KG1 (cell line): ENCODE results near the gene EHF.

ENCODE experiments used
- DNase-seq: peaks from one replicate; lab custom pipeline; 2025; lab: John Stamatoyannopoulos, UW

Gene EHF

DNA sequence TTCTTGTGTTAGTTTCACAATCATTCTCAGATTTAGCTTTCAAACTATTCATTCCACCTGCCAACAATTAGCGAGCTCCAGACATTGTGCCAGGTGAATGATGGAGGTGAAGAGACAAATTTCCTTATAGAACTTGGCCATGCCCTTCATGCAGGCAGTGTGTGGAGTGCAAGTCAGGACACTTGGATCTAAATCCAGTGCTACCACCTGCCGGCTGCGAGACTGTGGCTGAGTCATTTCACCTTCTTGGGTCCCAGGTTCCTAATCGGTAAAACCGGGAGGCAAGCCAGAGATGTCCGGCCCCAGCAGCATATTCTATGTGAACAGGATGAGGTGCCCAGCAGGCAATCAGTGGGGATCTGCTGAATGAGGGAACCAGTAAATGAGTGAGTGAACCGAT is 18.6 kb upstream of the EHF start:
- DNase-seq, result no peak

DNA sequence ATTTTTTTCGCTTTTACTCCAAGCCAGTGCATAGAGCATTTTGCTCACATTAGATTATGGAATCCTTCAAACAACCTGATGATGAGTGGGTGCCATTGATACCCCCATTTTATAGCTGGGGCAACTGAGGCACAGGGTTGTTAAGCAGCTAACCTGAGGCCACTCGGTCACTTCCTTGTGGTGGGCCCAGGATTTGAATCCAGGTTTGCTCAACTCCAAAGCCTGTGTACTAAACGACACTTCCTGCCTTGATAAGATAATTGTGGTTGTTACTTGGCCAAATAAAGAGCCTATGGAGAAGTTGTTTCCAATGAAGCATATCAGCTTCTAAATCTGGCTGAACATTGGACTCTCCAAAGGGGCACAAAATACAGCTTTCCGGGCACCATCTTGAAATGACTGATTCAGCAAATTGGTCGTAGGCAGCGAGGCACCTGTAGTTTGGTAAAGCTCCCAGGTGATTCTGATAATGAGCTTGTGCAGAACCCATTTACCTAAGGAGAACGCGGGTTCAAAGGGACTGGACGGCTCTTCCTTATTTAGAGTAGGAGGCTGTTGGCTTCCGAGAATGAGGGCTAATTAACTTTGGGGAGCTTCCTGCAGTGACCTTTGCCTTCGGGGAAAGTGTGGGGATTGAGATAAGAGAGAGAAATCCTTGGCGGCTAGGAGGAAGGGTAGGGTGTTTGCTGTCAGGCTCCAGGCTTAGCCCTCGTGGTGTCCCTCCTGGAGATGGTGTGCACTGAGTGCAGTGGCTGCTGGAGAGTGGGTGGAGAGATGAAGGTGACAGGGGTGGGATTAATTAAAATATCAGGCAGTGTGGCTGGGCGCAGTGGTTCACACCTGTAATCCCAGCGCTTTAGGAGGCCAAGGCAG is 17.5 kb upstream of the EHF start:
- no peak for DNase-seq

DNA sequence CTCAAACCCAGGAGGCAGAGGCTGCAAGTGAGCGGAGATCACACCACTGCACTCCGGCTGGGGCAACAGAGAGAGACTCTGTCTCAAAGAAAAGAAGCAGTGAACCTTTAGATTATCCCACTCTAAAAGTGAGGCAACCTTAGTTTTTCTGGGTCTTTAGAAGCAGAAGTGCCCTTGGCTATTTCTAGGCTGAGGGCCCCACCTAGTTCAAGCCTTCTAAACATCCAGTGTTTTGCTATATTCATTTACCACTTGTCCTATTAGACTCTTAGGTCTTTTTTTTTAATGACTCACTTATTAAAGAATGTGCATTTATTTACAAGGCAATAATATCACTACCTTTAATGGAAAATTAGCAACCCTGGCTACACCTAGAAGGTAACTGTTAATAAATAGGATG is 16.7 kb upstream of the EHF start:
- no peak for DNase-seq

DNA sequence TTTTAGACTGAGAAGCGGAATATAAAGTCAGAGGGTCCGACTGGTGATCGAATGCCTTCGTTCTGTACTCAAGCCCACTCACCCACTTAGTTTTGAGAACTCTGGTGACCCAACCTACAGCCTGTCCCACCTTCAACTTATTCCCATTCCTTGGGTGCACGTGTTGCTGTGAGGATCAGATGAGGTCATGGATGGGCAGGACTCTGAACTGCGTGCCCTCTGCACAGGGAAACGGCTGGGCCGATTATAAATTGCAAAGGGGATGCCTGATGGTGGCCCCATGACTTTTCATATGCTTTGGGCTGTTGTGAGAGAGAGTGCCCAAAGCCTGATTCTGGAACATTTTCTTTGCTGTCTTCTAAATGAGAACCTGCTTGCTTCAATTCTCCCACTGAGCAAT is 16.0 kb upstream of the EHF start:
- DNase-seq, result no peak

DNA sequence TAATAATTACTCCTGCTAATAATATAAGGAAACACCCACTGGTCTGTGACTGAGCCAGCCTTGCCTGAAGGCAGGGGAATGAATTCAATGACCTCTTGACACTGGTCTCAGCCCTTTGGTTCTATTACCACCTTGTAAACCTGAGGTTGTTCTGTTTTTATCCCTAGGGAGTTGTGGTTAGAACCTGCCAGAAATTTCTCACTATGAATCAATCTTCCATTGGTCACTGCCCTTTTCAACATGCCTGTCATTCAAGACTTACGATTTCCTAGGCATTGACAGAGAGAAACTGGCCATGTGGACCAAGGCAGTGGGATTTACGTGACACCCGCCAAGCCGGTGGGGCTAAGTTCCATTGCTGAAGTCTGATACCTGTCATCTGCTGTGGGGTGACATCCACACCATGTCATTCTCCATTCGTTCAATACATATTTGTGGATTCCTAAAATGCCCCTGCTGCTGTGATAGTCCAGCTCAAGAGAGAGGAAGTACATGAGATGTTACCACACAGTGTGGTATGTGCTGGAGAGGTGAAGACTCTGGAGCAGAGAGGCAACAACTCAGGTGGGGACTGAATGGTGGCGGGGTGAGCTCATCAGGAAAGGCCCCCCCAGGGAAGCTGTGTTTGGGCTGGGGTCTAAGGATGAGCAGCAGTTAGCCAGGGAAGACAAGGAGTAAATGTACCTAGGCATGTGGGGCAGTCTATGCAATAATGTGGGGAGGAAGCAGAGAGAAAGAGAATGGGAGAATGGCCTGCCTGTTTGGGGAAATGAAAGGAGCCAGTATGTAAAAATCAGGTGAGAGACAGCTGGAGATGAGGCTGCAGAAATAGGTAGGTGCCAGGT is 15.2 kb upstream of the EHF start:
- DNase-seq, result no peak

DNA sequence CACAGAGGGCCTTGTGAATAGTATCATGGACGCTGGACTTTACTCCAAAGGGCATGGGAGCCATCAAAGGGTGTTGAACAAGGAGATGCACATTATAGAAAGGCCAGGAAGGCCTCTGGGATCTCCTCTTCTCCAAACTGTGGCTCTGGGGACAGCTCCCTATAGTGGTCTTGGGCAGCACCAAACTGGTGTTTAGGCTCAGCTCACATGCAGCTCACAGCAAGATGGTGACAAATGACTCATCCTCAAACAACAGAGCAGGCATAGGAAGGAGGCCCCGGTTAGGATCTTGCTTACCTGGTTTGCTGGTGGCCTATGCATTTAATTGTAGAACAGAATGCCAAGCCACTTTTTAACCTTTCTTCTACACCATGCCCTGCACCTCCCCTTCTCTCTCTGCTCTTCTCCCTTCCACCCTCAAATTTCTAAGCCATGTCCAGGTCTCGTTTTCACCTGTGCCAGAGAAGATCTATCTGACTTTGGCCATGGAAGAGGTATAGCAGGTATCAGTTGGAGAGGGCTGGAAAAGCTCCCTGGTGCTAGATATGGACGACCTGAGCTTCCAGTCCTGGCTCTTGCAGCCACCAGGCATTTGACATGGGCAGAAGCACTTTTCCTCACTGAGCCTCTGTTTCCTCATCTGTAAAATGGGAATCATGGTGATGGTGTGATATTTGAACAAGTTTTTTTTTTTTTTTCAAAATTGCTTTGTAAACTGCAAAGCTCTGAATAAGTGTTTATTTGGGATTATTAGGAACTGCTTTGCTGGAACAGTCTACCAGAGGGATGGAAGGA is 14.4 kb upstream of the EHF start:
- DNase-seq, result no peak

DNA sequence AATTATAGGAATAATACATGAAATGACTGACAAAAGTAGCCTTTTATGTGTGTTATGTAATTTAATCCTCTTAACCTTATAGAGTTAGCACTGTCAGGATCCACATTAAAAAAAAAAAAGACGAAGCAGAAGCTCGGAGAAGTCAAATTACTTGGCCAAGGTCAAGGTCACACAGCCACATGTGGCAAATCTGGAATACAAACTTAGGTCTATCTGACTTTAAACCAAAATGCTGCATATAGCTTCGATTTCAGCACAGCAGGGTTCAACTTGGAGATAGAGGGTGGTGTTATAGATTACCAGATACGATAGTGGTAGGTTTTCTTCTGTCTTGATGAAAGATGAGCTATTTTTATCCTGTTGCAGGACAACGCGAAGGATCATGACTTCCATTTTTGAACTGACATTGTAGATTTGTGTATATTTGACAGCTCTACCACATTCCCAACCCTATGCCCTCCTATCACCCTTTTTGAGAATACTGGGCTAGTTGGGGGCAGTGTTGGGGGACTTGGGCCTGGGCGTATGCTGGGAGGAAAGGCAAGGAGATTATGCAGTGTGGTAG is 11.6 kb upstream of the EHF start:
- no peak for DNase-seq

DNA sequence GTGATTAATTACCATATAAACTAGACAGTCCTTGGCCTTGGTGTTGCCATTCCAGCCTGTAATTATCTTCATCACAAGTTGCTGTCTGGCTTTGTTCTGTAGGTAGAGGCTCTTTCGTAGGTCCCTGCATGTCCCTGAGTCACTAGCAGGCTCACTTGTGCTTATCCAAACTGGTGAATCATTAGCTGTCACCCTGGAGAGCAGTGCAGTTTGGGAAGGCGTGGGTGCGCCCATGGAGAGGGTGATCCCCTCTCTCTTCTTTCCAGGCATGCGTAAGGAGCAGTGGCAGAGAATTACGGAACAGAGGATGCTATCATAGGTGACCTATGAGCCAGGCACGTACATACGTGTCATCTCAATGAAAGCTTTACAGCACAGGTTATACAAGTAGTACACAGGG is 11.0 kb upstream of the EHF start:
- no peak for DNase-seq

DNA sequence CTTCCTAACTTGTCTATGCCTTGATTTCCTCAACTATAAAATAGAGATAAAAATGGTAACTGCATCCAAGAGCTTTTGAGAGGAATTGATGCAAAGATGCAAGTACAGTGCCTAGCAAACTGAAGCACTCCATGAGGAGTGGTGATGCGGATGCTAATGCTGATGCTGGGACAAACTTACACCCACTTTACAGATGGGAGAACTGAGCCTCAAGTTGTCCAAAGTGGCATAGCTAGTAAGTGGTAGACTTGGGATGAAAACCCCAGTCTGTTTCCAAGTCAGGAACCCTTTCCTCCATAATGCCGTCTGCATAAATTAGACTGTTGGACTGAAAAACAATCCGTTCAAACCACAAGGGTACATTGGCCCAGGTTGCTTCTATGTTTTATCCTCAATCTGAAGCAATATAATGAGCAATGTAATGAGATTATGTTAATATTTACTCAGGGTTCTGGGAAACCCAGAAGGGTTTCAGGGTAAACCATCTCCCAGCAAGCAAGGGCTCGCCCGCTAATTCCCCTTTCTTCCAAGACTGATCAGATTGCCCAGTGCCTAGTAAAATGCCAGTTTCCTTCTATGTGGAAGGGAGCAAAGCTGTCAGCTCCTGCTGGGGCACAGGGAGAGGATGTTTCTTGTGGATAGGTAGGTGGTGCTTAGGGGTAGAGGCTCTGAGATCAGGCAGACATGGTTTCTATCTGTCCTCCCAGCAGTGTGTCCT is 10.4 kb upstream of the EHF start:
- DNase-seq, result no peak

DNA sequence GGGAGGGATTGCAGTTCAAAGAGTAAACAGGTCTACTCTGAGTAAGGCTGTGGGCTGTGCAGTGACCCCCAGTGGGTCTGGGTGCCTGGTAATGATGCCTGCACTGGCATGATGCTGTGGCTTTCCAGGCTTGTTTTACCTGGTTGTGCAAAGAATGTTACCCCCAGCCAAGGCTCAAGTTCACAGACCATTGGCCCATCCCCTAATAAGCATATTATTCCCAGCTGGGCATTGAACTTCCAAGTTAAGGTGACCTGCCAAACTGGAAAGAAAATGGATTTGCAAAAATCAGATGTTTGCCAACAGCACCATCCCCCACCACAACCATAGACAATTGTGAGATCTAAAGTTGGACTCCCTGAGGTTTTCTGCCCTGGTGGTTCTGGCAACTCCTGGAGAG is 7.9 kb upstream of the EHF start:
- no peak for DNase-seq

DNA sequence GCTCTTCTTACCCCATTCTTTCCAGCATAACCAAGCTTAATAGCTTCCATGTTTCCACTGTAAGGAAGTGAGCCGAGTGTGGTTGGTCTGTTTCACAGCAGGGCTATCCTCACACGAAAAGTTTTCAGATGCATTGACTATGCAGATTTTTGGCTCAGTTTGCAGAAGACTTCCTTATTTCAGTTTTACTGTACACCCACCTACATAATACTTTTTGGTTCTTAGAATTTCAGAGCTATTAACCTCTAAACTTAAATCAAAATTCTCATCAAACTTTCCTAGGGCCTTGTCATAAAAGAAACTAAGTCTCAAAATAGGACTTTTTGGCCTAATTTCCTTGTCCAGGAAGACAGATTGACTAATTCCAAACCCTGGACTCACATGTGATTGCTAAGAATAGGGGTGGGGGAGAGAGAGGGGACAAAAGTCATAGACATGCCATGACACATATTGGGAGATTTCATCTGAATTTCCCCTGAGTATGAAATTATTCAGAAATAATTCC is 7.3 kb upstream of the EHF start:
- DNase-seq, result peak; percentile 13

DNA sequence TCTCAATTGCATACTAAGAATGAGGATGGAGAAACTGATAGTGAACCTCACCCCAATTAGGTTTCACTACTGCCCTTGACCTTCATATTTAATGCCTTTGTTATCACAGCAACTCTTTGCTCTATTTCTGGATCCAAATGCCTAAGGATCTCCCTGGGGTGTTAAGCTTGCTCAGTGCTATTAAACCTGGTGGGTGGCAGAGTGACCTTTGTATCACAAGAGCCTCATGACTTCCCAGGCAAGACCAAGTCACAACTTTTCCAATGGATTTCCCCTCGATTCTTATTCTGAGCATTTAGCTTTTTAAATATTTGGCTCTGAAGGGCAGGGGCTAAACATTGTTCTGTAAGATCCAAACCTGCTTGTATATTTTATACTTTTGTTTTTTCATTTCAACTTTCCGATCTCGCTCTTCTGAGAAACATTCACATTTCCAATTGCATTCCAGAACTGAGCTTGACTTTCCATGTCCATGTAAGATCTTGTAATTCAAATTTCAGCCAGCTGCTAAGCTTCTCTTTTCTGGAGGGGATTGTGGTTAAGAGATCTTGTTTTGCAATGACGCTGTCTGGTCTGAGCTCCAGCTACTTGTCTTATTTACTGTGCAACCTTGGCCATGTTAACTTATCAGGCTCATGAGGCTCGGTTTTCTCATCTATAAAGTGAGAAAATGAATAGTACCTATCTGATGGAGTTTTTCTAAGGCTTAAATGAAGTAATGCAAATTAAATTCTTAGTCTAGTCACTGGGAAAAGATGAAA is 6.4 kb upstream of the EHF start:
- no peak for DNase-seq

DNA sequence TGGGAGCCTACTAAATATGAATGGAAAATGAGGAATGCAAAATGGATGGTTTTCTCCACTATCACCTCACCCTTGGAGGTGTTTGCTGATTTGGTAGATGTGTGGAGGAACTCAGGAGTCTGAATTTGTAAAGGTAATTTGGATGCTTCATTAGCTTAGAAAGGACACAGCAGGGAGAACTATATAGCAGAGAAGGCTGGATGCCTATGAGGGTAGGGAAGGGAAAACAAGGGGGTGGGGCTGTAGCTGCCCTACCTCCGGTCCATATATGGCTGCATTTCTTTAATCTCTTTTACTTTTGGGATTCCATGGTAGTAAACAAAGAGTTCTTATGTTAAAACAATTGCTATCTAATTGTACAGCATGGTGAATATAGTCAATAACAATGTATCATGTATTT is 4.8 kb upstream of the EHF start:
- no peak for DNase-seq

DNA sequence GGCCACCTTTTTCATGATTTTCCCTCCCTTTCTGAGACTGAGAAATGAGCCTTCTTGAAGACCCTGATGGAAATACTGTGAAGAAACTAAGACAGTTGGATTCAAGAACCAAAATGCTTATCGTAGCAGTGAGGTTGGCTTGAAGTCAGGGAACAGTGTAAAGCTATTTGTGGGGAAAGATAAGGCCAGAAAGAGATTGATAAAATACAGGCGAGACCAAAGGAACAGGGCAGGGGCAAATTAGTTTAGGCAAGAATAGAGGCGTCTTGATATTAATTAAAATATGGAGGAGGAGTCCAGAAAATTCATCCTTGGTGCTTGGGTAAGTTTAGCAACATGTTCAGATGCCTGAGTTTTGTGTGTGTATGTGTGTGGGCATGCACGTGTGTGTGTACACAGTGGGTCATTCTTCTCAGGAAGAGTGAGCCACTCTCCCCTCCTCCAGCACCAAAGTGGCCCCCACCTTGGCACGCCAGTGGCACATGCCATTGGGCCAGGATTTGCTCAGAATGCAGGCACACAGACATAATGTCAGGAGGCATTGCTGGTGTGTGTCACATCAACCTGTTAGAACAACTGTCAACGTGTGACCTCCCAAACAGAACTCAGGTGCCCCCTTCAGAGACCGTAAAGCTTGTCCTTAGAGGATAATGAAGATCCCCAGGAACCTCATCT is 3.9 kb upstream of the EHF start:
- DNase-seq, result no peak

DNA sequence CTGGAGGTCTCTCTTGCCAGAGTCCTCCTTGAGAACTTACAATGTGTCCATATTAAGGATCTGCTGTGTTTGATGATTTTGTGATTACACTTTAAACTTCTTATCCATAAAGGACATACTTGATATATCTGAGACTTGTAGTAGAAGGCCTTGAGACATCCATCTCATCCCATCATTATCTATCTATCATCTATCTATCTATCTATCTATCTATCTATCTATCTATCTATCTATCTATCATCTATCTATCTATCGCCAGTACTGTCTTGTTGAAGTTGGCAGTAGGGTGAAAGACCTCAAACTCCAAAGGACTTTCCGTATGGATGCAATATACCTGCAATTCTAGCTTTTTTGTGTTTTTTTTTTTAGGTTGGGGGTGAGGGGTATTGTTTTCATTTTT is 2.5 kb upstream of the EHF start:
- no peak for DNase-seq

DNA sequence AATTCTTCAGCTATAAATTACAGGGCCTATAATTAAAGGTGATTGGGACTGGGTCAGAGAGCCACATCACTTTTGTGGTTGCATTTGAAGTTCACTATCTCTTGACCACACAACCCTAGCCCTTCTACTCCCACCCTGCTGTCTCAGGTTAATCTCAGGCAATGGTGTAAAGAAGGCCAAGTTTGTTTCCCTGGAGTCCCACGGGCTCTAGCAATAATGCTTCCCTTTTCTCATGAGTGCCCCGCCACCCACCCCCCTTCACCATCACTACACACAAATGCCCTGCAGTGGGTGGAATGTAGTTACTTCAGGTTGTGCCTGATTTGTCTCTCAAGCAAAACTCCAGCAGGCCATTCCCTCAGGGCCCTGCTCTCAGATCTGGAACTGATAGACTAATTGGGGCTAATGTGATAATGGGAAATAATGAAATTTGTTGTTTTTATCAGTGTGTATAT is 1.8 kb upstream of the EHF start:
- DNase-seq, result no peak

DNA sequence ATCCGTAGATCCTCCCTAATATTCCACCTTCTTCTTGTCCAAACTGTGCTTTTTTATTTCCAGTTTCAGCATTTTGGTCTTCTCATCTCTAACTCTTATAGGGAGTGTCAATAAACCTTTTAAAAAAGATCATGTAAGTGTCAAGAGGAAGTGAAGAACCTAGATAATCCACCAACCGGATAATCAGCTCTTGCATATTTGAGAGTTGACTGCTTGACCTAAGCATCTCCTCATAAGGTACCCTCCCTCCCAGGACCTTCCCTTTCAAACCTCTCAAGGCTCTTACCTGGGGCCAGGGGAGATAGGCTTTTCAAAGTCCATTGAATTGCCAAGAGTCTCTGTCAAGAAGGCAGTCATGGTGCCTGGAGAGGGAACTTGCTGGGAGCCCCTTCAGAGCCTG is 691 bp upstream of the EHF start:
- DNase-seq, result no peak

DNA sequence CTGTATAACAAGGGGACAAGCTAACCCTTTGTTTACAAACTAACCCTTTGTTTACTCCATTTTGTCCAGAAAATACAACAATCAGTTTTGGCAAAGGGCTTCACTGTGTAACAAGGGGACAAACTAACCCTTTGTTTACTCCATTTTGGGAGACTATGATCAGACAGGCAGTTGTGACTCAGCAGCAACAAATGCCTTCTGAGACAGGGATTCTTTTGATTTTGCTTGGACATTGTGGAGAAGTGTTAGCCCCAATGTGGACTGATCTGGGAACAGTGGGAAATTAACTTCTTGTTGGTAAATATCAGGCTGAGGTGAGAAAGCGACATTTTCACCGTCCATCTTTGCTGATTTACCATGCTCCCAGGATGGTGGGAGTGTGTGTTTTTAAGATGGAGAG is 983 bp downstream of the EHF start:
- DNase-seq, result no peak

DNA sequence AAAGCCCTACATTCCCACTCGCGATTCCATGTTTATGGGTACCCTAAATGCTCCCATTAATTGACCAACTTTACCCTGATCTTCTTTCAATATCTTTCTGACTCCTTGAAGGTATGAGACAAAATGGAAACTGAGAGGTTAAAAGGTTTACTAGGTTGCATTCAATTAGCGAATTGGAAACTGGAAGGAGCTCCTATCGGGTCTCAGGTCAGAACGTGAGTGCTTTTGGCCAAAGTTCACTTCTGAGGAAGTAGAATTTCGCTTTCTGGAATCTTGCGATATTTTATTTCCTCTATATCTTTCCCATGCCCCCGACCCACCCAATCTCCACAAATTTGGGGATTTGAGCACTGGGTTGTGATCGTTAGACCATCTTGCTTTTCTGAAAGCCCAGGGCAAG is 2.6 kb downstream of the EHF start:
- no peak for DNase-seq

DNA sequence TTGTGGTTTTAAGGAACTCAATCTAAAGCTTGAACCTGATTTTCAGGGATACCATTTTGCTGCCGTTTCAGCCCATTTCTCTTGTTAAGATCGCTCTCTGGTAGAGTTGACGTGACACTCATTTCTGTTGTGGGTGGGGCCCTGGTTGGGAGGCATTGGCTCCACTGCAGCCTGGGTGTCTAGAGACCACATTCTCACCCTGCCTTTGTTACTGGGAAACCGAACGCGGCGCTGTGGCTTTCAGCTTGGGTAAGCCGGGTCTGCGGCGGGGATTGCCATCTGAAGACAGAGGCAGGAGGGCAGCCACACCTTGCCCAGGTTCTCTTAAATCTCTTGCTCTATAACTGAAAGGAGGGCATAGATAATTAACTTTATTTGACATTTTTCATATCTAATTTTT is 3.2 kb downstream of the EHF start:
- no peak for DNase-seq
